H1 (cell line): ENCODE results near the gene RANBP17.

Experiments used
- CHD1 ChIP-seq: IDR thresholded peaks from 2 replicates; pipeline ENCODE4 v1.6.1; 2012; ENCODE audit warnings: low read depth, low read length, improper control_type of control experiment
- CTCF ChIP-seq, 3 experiments: IDR thresholded peaks; 1 replicate in 2 of 3; 2 replicates in 1 of 3; pipeline versions ENCODE4 v1.5.1 to v1.6.1; 2011; ENCODE audit warnings: low read length in 3 of 3, mild to moderate bottlenecking in 3 of 3, inconsistent platforms in 2 of 3, low read depth in 1 of 3, moderate library complexity in 1 of 3; ENCODE audit not compliant: insufficient read depth in 1 of 3; ENCODE audit errors: control extremely low read depth in 1 of 3
- NRF1 ChIP-seq: IDR thresholded peaks from 2 replicates; pipeline ENCODE4 v1.6.1; 2011; ENCODE audit warnings: mild to moderate bottlenecking, low read depth, low read length, improper control_type of control experiment
- PHF8 ChIP-seq: fragments of 200-600 bp; sonication (generic); conservative IDR thresholded peaks from 2 replicates; pipeline ENCODE4 v1.7.1; 2012; ENCODE audit warnings: low read depth, mild to moderate bottlenecking, inconsistent platforms, low read length, moderate library complexity
- SIN3A ChIP-seq, 2 experiments: IDR thresholded peaks in 1 of 2; conservative IDR thresholded peaks in 1 of 2; 2 replicates each; pipeline ENCODE4 v1.6.1; 2011 to 2012; ENCODE audit warnings: low read length in 2 of 2, improper control_type of control experiment in 1 of 2, low read depth in 1 of 2, mild to moderate bottlenecking in 1 of 2

- TF ChIP-seq CTCF (IDR thresholded peaks at IDR 0.05; ENCODE audit: control extremely low read depth in 1 of 3, insufficient read depth in 1 of 3, low read depth in 1 of 3, low read length in 3 of 3) (no peak), NRF1 (no peak), PHF8 (no peak), CHD1 (no peak), SIN3A (conservative IDR thresholded peaks at IDR 0.05 in 1 of 2, IDR thresholded peaks at IDR 0.05 in 1 of 2; ENCODE audit: low read depth in 1 of 2, low read length in 2 of 2) (no peak)
Measured at GRCh38 chr5:171157276-171157675, 295.5 kb downstream of the RANBP17 start.
